Measurements from ENCODE around the gene SLC27A3. TPM values are rescaled to one million over a fixed set of nuclear protein-coding genes. Genes with fewer than 3 reads are reported as not detected.

The SLC27A3 gene
- polyA plus RNA-seq, 3 donors: 84.5 to 123 (median 118) TPM

DNA sequence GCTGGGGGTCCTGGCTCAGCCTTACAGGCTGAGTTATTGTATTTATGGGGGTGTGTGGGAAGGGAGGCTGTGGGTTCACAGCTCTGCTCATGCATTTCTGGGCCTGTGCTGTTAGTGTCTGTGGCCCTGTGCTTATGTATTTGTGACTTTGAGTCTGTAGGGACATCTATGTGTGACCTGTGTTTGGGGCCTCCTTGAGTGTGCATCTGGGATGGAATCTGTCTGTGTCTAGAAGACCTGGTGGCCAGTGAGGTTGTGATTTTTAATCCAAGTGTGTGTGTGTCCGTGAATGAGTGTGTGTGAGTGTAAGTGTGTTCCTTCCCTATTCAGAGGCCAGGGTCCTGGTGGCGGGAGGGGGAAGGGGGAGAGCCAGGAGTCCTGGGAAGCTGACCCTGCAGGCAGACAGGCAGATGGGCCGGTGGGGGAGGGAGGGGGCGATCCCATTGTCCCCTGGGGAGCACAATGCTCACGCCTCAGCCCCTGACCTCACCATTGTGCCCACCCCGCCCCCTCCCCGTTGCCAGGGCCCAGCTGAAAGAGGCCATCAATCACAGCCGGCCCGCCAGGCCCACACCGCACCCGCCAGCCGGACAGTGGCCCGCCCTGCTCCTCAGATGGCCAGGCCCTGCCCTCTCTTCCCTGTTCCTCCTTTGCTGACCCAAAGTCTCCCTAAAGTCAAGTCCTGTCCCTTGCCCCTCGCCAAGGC lies 19.6 kb downstream of the SLC27A3 start:
- DNase-seq: no peak
- H3K79me2 ChIP-seq (ENCODE audit: insufficient read depth, low read length): no peaks in the 10 kb centered on the region
- Mint-ChIP-seq H3K27ac (peak overlapping the region in 3 of 7 donors; percentile 2 to 26 (median 16)), H3K27me3 (ENCODE audit: low read depth in 3 of 3) (peaks cover 1 to 5% (median 3%) of the 10 kb centered on the region in 3 donors), H3K4me1 (peaks cover 39% of the 10 kb centered on the region), H3K9me3 (no peaks in the 10 kb centered on the region), H3K36me3 (peaks cover under 1 to 8% of the 10 kb centered on the region in 2 donors), H3K4me3 (no peak overlapping the region)
- TF ChIP-seq CTCF (IDR thresholded peaks at IDR 0.05): no peak
- H4K20me1 ChIP-seq (ENCODE audit: insufficient read depth, low read length): no peaks in the 10 kb centered on the region
- no peak overlapping the region for H3K9ac ChIP-seq (ENCODE audit: insufficient read depth, low read length, poor library complexity, severe bottlenecking)
- intact Hi-C loops (cut with micrococcal nuclease): loop anchor here (5.0 kb wide), 2 partner anchors 168 to 193 kb away; partner anchors contain the start of genes RAB13 (in 2 of the 2) and SLC39A1 (in 1 of the 2)
- no peaks in the 10 kb centered on the region for H3K36me3 ChIP-seq (replicated peaks in 1 of 2; ENCODE audit: control insufficient read depth in 1 of 2, insufficient read depth in 2 of 2, low read length in 2 of 2)
- no peaks in the 10 kb centered on the region for H3K27me3 ChIP-seq (ENCODE audit: control insufficient read depth in 2 of 2, insufficient read depth in 2 of 2, low read length in 2 of 2)
- H2AFZ ChIP-seq (ENCODE audit: insufficient read depth, low read depth, low read length, poor library complexity, severe bottlenecking): no peak overlapping the region
- H3K27ac ChIP-seq (ENCODE audit: low read depth in 1 of 2, low read length in 2 of 2): no peak overlapping the region
- no peaks in the 10 kb centered on the region for H3K9me3 ChIP-seq (replicated peaks in 1 of 2; ENCODE audit: control insufficient read depth in 1 of 2, insufficient read depth in 1 of 2, low read length in 2 of 2)
- 90% methylated on average over 8 of the region's 14 CpGs for WGBS (ENCODE audit: insufficient coverage)
- H3K4me1 ChIP-seq (ENCODE audit: control insufficient read depth in 1 of 2, insufficient read depth in 2 of 2, low read length in 2 of 2): peaks cover 30 to 31% of the 10 kb centered on the region in 2 donors
- H3K4me2 ChIP-seq (replicated peaks; ENCODE audit: extremely low read depth, low read length, poor library complexity, severe bottlenecking): no peak overlapping the region
- no peak overlapping the region for H3K4me3 ChIP-seq (replicated peaks in 1 of 3; ENCODE audit: low read depth in 2 of 3, low read length in 3 of 3)

- H3K36me3 Mint-ChIP-seq: peaks cover 3 to 12% of the 10 kb centered on the region in 2 donors
- H3K4me1 ChIP-seq (ENCODE audit: control insufficient read depth in 1 of 2, insufficient read depth in 2 of 2, low read length in 2 of 2): peaks cover 23 to 25% of the 10 kb centered on the region in 2 donors
- no peak overlapping the region for H3K27ac ChIP-seq (ENCODE audit: low read depth in 1 of 2, low read length in 2 of 2)
- H3K36me3 ChIP-seq (replicated peaks in 1 of 2; ENCODE audit: control insufficient read depth in 1 of 2, insufficient read depth in 2 of 2, low read length in 2 of 2): no peaks in the 10 kb centered on the region
- H4K20me1 ChIP-seq (ENCODE audit: insufficient read depth, low read length): no peaks in the 10 kb centered on the region
- no peaks in the 10 kb centered on the region for H3K79me2 ChIP-seq (ENCODE audit: insufficient read depth, low read length)
- no peak overlapping the region for H3K9ac ChIP-seq (ENCODE audit: insufficient read depth, low read length, poor library complexity, severe bottlenecking)
- H3K4me3 Mint-ChIP-seq: no peak overlapping the region
- no peak for TF ChIP-seq CTCF (IDR thresholded peaks at IDR 0.05)
- no peak overlapping the region for H3K4me3 ChIP-seq (replicated peaks in 1 of 3; ENCODE audit: low read depth in 2 of 3, low read length in 3 of 3)
- no peak overlapping the region for H3K4me2 ChIP-seq (replicated peaks; ENCODE audit: extremely low read depth, low read length, poor library complexity, severe bottlenecking)
- peaks cover 1 to 2% (median 2%) of the 10 kb centered on the region in 3 donors for H3K27me3 Mint-ChIP-seq (ENCODE audit: low read depth in 3 of 3)
- no peaks in the 10 kb centered on the region for H3K27me3 ChIP-seq (ENCODE audit: control insufficient read depth in 2 of 2, insufficient read depth in 2 of 2, low read length in 2 of 2)
- H3K27ac Mint-ChIP-seq: peak overlapping the region in 1 of 7 donors; percentile 26
- no peak overlapping the region for H2AFZ ChIP-seq (ENCODE audit: insufficient read depth, low read depth, low read length, poor library complexity, severe bottlenecking)
- H3K9me3 ChIP-seq (replicated peaks in 1 of 2; ENCODE audit: control insufficient read depth in 1 of 2, insufficient read depth in 1 of 2, low read length in 2 of 2): no peaks in the 10 kb centered on the region
- no peak for DNase-seq
- peaks cover 32% of the 10 kb centered on the region for H3K4me1 Mint-ChIP-seq
- H3K9me3 Mint-ChIP-seq: no peaks in the 10 kb centered on the region
- WGBS (ENCODE audit: insufficient coverage): 89% methylated on average over 14 of the region's 18 CpGs
- intact Hi-C loops (cut with micrococcal nuclease): loop anchor here (5.0 kb wide), 1 partner anchor 192 kb away; the partner anchor contains the start of gene RAB13 (in 2 of the 2)
Observed at GRCh38 chr1:153795330-153795837, 20.2 kb downstream of the SLC27A3 start.
